ENCODE measurements around the gene OR2T6. TPM values are rescaled to one million over a fixed set of nuclear protein-coding genes. Genes with fewer than 3 reads are reported as not detected.
"Not testable (repeated sequence)": the region's sequence is repeated elsewhere in the genome, so short reads cannot be mapped to it uniquely, and the experiment has no call there.

The OR2T6 gene
- total RNA-seq, 4 donors from 2014 or later: not detected

GRCh38 chr1:248438668-248439067, 63.1 kb downstream of the OR2T6 start:
- WGBS, 2 donors: 22 to 57% methylated on average over 1 of the region's 1 CpG

GRCh38 chr1:248439283-248439682, 63.7 kb downstream of the OR2T6 start:
- H3K9me3 ChIP-seq; H3K27me3 ChIP-seq; H3K27ac ChIP-seq; intact Hi-C loops (cut with DNase I); H3K4me3 ChIP-seq (replicated peaks in 1 of 3); DNase-seq; H3K36me3 ChIP-seq; H3K4me1 ChIP-seq: not testable (repeated sequence)
- WGBS, 2 donors: 65 to 69% methylated on average over 5 of the region's 5 CpGs

More at GRCh38 chr1:248438668-248439067, 63.1 kb downstream of the OR2T6 start:
- H3K4me1 ChIP-seq; DNase-seq; H3K4me3 ChIP-seq (replicated peaks in 1 of 3); intact Hi-C loops (cut with DNase I); H3K36me3 ChIP-seq; H3K27ac ChIP-seq; H3K27me3 ChIP-seq; H3K9me3 ChIP-seq: not testable (repeated sequence)

Other genes starting within 250 kb of the OR2T6 start
- not detected for gene OR2M5, start 230.6 kb upstream of the OR2T6 start, total RNA-seq
- gene OR2M2, start 200.9 kb upstream of the OR2T6 start, total RNA-seq: not detected
- gene OR2M3, start 178.5 kb upstream of the OR2T6 start, total RNA-seq: not detected
- not detected for gene OR2M4, start 144.3 kb upstream of the OR2T6 start, total RNA-seq
- 1 to 10 TPM in 2 of 4 donors, under 1 TPM in 1, not detected in 1; 0.75 to 1.8 (median 1.4) TPM for gene OR2T33, start 97.8 kb upstream of the OR2T6 start, total RNA-seq
- not detected for gene OR2T12, start 72.3 kb upstream of the OR2T6 start, total RNA-seq
- not detected for gene OR2M7, start 51.2 kb upstream of the OR2T6 start, total RNA-seq
- not detected for gene OR14C36, start 27.0 kb upstream of the OR2T6 start, total RNA-seq
- not detected for gene OR2T4, start 14.1 kb upstream of the OR2T6 start, total RNA-seq
- not detected for gene OR2T1, start 27.3 kb downstream of the OR2T6 start, total RNA-seq
- gene OR2T2, start 69.9 kb downstream of the OR2T6 start, total RNA-seq: not detected
- gene OR2T3, start 97.6 kb downstream of the OR2T6 start, total RNA-seq: not detected
- gene OR2T5, start 112.8 kb downstream of the OR2T6 start, total RNA-seq: not detected
- not detected for gene OR2G6, start 132.3 kb downstream of the OR2T6 start, total RNA-seq
- not detected for gene OR2T29, start 187.0 kb downstream of the OR2T6 start, total RNA-seq
- not detected for gene OR2T34, start 199.0 kb downstream of the OR2T6 start, total RNA-seq
- gene OR2T10, start 222.0 kb downstream of the OR2T6 start, total RNA-seq: not detected

All from thyroid gland (tissue), 4 donors.